Left kidney (tissue), 2 donors: ENCODE measurements around the gene S100A14. TPM values are rescaled to one million over a fixed set of nuclear protein-coding genes. Genes with fewer than 3 reads are reported as not detected.

Experiments used
- DNase-seq: peaks from one replicate; pipeline ENCODE4 v3.0.0-alpha.2; 2013
- polyA plus RNA-seq: library from polyadenylated mRNA; unstranded; fragments of 120-200 nt; gene quantifications from one replicate; pipeline ENCODE4 v1.2.1, GENCODE V29; 2013; ENCODE audit not compliant: insufficient read length

S100A14 gene
- polyA plus RNA-seq, 1 donor: 16.8 TPM

DNA sequence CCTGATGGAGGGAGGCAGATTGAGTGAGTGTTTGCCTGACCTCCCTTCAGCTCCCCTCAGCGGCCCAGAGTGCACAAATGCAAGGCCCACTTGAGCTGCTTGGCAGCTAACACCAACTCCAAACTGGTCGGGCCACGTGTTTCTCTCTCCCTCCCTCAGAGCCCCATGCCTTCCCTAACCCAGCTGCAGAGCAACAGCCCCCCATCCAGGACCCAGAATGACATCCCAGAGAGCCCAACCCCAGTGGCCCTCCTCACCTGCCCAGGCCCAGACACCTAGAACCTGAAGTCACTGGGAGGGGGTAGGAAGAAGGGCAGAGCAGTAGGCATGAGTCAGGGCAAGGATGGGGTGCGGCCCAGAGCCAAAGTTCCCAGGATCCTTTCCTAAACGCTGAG lies 789 bp upstream of the S100A14 start:
- no peak for DNase-seq

DNA sequence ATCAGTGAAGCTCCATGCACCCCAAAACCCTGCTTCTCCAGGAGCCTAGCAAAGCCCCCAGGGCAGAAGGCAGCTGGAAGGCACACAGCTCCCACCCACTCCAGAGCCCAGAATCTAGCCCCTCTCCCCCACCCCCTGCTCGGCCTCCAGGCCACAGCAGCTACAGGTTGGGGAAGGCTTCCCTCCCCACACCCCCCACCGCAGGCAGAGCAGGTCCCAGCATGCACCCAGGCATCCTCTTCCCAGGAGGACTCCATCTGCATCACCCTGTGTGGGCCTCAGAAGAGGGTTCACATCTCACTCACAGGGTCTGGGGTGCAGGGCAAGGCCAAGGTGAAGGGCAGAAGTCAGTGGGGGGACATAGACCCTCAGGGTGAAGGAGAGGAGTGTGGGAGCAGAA lies 719 bp downstream of the S100A14 start:
- DNase-seq: no peak

DNA sequence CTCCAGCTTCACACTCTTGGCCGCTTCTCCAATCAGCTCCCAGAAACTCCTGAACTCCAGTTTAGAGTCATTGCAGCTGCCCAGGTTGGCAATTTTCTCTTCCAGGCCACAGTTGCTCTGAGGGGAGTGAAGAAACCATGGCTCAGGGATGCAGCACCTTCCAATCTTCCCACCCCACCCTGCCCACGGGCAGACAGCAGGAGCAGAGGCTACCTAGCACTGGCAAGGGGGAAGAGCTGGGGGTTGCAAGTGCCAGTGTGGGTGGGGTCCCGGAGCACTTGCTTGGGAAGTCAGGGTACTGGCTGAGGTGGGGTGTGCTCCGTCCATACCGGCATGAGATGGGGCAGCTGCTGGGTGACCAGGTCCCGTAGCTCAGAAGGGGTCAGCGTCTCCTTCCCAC lies 1.2 kb downstream of the S100A14 start:
- no peak for DNase-seq

DNA sequence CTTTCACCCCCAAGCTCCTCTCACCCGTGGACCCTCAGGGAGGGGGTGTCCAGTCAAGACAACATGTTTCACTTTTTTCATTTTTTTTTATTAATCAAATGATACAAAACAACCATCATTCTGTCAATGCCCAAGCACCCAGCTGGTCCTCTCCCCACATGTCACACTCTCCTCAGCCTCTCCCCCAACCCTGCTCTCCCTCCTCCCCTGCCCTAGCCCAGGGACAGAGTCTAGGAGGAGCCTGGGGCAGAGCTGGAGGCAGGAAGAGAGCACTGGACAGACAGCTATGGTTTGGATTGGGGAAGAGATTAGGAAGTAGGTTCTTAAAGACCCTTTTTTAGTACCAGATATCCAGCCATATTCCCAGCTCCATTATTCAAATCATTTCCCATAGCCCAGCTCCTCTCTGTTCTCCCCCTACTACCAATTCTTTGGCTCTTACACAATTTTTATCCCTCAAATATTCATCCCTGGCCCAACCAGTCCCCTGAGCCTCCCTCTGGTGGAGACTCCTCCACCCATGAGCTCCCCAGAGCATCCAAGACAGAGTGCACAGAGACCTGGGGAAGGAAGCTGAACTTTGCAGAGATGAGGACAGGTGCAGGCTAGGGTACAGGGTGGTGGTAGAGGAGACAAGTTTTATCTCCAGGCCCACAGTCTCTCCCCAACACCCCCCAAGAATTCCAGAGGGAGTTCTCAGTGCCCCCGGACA lies 1.8 kb downstream of the S100A14 start:
- no peak for DNase-seq

DNA sequence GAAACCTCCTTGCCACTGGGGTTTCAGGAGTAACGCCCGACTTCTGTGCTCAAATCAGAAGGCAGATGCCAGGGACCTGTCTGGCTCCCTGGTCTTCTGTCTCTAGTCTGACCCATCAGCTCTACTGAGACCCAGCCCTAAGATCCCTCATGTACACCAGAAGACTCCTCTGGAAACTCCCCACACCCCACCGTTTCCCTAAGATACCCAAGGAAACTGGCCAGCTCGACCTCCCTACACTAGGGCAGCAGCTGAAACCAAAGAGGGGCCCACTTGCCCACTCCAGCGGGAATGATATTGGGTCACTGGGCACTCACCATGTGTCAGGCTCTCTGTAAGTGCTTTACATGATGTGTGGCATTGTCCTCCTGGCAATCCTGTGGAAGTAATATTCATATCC lies 2.7 kb downstream of the S100A14 start:
- DNase-seq: no peak

DNA sequence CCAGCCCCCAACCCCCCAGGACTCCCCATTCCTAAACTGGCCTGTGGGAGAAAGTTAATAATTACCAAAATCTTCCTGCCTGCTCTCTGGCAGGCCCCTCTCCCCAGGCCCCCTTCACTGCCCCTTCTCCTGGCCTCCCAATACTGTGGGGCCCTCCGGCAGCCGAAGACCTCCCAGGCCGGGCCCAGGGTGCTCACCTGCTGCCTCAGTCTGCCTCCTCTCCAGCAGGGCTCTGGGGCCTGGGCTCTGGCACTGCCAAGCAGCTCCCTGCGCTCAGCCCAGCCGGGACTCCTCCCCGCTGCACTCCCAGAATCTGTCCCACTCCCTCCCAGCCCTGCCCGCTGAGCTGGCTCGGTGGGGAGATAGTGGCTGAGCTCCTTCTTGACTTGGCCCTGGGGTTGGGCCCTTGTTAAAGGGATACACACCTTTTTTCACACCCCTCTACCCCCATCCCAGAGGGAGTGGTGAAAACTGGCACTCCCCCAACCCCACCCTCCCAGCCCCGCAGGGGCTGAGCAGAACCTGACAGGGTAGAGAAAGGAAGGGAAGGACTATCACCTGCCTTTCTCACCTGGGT lies 3.3 kb downstream of the S100A14 start, which contains the start of gene S100A16:
Gene S100A16, minus strand, starts transcription at position 383 of the 577 bp plus-strand sequence. CDS start 4,986 bp downstream, outside the sequence.
- DNase-seq: no peak

DNA sequence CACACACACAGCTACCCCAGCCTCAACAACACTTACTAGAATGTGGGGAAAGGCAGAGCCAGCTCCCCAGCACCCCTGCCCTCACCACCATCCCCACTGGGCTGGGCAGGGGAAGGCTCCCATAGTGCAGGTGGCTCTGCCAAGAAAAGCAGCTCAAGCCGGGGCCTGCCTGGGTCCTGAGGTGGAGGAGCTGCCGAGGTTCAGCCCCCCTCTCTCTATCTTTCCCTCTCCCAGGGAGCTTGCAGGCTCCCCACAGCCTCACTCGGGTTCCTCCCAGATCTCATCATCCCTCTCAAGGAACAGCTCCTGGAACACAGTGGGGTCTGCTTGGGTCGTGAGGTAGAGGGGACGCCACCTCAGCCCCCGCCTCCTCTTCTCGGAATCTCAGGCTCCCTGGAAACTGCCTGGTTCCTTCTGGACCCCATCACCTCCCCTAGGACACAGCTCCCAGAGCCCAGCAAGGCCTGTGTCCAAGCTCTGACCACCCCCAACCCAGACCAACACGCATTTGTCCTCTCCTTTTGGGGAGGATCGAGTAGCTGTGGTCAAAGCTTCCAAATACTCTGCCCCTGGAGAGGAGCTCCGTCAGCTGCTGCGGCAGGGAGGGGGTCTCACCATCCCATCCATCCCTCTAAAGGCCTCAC lies 3.9 kb downstream of the S100A14 start:
- DNase-seq: no peak

DNA sequence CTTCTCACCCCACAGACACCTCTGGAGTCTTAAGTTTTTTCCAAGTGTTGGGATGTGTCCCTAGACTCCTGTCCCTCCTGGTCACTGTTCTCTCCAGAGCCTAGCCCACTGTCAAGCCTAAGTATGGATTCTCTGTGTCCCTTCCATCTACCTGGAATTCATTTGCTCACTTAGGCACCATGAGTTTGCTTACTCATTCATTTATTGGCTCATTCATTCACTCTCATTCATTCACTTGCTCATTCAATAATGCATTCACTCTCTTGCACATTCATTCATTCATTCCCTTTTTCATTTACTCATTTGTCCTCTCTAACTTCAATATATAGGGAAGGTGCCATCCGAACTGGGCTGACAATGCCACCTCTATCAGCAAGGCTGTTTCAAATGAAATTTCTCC lies 4.8 kb downstream of the S100A14 start:
- no peak for DNase-seq

DNA sequence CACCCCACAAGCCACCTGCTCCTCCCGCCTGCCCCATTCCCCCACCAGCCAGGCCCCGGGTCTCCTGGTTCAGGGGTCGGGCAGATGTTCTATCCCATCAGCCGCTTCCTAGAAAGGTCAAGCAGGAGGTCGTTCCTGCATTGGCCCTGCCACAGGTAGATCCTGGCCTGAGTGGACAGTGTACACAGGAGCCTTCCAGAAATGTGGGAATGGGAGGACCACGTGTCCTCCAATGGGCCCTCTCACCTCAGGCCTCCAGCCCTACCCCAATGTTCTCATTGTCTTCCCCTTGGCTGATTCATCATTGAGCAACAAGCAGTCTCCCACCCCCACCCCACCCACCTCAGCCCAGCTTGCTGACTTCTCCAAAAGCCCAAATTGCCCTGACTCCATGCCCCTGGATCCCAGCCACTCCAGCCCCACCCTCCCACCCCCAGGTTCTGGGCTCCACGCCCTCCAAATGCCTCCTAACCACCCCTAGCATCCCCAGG lies 5.3 kb downstream of the S100A14 start:
- no peak for DNase-seq

DNA sequence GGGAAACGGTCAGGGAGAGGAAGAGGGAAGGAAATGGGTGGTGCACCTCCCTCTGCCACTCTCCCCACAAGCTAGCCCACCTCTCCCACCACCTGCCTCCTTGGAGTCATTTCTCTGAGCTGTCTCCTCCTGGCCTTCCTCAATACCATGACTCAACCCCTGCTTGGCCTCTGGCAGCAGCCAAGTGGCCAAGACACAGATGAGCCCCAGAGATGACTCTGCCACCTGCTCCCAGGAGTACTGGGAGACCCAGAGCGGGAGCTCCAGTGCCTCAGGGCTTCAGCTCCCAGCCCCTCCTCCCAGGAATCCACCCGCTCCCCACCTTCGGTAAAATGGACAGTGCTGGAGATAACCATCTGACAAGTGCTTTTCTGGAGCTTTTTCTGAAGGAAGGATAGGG lies 5.8 kb downstream of the S100A14 start:
- no peak for DNase-seq

DNA sequence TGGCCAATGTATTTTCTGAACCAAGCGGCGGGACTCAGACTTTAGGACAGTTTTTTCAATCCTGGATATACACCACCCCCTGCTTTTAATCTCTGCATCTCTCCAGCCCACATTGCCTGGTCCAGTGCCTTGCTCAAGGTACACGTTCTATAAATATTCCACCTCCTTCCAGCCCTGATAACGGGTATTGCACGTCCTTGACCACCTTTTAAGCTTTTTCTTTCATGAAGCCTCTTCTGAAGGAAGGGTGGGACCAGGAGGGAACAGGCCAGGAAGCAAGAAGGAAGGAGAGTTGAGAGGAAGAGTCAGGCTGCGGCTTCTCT lies 6.6 kb downstream of the S100A14 start:
- DNase-seq: no peak

DNA sequence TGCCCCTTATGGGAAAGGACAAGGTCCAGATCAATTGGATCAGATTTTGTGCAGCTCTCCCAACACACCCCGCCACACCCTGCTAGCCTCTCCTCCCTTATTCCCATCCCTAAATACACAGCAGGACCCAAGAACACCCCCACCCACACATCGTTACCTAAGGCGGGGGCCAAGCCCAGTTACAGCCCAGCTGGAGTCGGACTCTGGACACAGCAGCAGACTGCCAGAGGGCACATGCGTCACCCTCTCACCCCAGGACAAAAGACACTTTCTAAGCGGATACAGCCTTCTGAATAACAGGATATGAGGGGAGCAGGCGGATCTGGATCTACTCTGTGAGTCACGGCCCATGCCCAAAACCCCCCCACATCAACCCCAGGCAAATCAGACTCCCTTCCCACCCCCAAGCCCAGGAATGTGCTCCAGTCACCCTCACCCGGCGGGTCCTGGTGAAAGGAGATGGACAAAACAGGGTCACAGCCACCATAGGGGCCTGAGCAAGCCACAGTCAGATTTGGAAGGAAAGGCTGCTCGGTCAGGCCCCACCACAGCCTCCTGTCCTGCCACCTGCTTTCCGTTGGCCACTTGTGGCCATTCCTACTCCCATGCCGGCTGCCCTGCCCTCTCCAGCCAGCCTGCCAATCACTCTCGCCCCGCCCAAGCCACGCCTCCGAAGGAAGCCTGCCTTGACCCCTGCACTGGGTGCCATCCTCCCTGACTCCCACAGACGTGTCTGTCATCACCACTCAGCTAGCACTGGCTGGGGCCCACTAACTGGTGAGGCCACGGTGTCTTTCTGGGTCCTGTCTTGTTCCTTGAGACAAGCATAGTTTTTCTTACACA lies 7.2 kb downstream of the S100A14 start:
- no peak for DNase-seq

DNA sequence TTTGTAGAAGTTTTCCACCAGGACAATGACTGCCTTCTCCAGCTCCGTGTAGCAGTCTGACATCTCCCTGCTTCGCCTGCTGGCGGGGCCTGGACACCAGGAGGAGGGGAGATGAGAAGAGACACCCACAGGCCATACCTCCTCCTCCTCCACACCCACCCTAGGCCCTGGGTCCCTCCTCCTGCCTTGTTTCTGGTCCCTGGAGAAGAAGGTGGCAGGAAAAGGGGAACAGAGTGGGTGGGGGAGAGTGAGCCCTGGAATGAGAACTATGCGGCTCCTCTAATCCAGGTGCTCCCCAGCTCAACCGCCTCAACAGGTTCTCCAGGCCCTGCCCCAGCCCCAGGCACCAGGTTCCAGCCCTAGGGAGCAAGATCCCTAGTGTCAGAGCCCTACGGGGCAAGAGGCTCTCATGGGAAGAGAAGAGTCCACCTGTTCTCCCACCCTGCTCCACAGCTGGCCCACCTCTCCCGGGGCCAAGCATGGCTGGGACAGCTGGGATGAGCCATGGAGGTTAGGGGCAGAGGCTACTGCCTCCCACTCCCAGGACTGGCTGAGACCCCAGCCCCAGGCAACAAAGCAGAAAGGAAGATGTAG lies 7.9 kb downstream of the S100A14 start:
- DNase-seq: no peak

DNA sequence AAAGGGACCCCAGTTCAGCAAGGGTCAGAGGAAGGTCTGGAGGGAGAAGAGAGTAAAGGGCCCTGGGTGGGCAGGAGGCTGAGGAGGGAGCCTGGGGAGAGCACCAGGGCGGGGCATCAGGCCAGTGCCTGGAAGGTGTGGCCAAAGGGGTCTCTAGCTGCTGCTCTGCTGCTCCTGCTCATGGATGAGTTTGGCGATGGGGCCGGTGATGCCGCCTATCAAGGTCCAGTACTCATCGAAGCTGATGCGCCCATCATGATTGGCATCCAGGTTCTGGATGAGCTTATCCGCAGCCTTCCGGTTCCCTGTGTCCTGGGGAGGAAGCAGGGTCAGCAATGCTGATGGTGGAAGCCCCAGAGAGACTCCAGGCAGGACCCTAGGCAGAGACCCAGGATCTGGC lies 8.7 kb downstream of the S100A14 start:
- DNase-seq: no peak

DNA sequence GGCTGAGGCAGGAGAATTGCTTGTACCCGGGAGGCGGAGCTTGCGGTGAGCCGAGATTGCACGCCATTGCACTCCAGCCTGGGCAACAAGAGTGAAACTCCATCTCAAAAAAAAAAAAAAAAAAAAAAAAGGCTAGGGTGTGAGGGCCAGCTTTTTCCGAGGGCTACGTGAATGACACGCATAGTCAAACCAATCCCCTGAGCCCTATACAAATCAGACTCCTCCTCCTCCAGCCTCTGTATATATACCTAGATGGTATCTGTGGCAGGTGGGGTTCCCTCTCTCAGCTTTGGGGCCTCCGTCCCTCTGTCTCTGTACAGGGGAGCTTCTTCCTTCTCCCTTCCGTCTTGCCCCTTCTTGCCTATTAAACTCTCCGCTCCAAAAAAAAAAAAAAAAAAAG lies 9.9 kb downstream of the S100A14 start:
- no peak for DNase-seq

DNA sequence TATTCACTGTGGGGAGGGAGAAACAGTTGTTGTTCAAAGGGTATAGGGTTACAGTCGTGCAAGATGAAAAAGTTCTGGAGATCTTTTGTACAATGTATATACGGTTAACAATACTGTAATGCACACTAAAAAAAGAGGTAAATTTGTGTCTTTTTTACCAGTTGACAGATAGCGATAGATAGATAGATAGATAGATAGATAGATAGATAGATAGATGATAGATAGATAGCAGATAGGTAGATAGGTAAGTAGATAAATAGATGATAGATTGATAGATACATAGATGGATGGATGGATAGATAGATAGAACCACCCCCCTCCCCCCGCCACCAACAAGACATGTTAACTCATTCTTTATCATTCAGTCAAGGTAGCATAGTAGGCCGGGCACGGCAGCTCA lies 13.4 kb downstream of the S100A14 start:
- no peak for DNase-seq

DNA sequence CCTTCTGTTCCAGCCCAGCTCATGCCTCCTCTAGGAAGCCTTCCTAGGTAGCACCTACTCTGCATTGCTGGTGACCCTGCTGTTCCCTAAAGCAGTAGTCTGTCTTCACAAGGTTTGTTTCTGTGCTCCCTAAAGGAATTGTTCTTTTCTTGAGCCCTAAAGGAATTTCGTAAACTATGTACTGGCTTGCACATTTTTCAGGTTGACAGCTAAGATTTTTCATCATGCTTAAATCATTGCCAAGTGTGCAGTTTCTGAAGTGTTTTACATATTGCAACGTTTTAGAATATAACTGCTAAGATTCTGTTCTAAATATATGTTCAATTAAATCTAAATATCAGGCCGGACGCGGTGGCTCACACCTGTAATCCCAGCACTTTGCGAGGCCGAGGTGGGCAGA lies 16.3 kb downstream of the S100A14 start:
- no peak for DNase-seq

DNA sequence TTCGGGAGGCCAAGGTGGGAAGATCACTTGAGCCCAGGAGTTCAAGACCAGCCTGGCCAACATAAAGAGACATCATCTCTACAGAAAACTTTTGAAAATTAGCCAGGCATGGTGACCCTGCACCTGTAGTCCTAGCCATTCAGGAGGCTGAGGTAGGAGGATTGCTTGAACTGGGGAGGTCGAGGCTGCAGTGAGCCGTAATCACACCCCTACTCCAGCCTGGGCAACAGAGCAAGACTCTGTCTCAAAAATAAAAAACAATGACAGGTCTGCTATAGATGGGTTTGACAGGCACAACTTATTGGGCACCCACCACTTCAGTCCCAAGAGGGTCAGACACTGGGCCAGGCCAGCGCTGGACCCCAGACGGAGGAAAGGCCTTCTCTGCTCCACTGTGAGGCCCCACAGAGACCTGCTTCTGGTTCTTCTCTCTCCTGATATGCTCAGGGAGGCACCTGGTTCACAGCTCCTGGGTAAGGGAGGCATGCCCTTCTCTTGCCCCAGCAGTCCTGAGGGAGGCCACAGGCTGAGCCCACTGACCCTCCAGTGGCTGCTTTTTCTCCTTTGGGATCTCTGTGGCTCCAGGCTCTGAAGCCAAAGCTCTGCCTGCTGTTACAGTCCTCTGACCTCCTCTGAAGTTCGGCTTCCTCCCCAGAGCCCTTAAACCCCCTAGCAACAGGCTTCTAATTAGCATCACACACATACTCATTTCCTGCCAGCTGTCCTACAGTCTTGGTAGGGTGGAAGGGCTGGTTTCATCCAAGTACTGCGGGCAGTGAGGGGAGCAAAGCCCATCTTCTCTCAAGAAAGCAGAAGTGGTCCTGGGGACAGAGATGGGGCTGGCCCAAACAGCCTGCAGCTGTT lies 17.6 kb downstream of the S100A14 start:
- DNase-seq: no peak

DNA sequence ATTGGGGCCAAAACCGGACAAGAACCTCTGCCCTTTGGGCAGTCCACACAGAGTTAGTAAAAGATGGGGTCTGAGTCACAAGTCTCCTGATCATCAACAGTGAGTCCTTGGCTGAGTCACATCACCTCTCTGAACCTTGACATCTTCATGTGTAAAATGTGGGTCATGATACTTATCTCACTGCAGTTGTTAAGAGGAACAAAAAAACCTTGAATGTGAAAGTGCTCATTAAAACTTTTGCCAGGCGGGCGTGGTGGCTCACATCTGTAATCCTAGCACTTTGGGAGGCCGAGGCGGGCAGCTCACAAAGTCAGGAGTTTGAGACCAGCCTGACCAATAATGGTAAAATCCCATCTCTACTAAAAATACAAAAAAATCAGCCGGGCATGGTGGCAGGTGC lies 18.9 kb downstream of the S100A14 start:
- DNase-seq: no peak

DNA sequence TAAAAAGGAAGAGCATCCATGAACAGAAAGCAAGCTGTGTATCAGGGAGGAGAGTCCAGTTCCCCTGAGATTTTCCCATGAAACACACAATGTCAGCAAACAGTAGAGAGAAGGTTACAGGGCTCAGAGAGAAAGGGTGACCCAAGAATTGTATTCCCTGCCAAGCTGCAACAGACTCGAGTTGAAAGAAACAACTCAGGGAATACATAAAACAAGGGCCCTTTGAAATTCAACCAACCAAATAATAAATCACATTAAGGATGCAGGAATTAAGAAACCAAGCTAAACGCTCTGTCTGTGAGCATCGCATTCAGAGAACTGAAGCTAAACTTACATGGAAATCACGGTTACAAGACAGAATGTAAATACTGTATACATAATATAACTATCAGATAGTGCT lies 23.4 kb downstream of the S100A14 start:
- no peak for DNase-seq

DNA sequence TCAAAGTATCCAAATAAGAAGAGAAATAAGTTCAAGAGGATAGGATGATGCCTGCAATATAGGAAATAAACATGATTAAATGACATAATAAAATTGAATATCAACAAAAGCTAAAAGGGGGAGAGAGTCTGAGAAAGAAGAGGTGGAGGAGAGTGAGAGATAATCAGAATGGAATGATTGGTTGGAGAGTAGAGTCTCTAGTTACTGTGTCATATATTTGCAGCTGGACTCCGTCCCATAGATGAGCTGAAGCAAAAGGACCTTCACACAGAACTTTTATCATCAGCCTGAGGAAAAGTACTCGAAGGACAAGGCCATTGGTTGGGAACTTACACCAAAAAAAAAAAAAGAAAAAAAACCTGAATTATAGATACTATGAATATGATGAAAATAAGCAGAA lies 27.6 kb downstream of the S100A14 start:
- DNase-seq: no peak
